GF-D8 (cell line): ENCODE results near the gene DDX41.
A peak's percentile ranks its signal among the peaks of the same experiment; 100 is the strongest.

Experiments used
- DNase-seq: peaks from one replicate; lab custom pipeline; 2025; lab: John Stamatoyannopoulos, UW

Gene DDX41

GRCh38 chr5:177468685-177469628 is 47.8 kb downstream of the DDX41 start:
- no peak for DNase-seq

- no peak for DNase-seq
Observed at GRCh38 chr5:177468329-177468684, 48.5 kb downstream of the DDX41 start.

- no peak for DNase-seq
Observed at GRCh38 chr5:177467436-177467835, 49.3 kb downstream of the DDX41 start.

- no peak for DNase-seq
Observed at GRCh38 chr5:177466861-177467260, 49.9 kb downstream of the DDX41 start.

GRCh38 chr5:177465044-177465443 is 51.7 kb downstream of the DDX41 start:
- DNase-seq: no peak

GRCh38 chr5:177462021-177462670 is 54.6 kb downstream of the DDX41 start:
- DNase-seq: peak; percentile 49
